ENCODE results near the gene DMRTB1.

DMRTB1 gene

DNA sequence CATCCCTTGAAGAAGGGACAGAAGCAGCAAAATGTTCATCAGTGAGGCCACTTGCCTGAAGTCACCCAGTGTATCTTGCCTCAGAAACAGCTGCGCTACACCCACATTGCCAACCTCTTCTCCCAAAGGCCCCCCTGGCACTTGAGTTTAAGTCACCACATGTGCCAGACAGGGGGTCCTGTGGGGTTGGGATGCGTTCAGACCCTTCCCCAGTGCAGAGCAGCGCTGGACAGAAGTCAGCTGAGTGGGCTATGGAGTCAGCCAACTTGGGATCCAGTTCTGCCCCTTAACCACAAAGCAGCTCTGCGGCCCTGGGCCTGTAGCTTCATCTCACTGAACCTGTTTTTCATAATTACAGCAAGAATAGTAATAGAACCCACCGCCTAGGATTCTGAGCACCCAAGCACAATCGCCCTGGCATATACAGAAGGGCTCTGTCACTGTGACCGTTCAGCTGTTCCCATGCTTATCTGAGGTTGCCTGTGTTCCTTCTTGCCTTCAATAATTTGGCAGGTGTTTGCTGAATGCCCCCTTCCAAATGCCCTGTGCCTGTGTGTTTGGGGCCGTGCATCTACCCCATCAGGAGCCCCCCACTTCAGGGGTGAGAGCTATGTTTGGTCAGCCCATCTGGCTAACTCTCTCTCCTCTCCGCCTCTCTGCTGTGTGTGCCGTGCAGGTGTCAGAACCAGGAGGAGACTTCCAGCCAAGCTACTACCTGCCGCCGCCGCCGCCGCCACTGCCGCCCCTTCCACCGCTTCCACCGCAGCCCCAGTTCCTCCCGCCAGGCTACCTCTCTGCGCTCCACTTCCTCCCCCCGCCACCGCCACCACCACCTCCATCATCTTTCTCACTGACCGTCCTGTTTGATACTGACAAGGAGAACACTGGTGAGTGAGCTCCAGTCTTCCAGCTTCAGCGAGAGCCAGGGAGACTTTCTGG, 5.0 kb downstream of the DMRTB1 start:
- DNase-seq (ENCODE audit: low read depth), result no peak

- no peak for DNase-seq (ENCODE audit: low read depth)
Measured at GRCh38 chr1:53465023-53465957, 6.1 kb downstream of the DMRTB1 start.

DNA sequence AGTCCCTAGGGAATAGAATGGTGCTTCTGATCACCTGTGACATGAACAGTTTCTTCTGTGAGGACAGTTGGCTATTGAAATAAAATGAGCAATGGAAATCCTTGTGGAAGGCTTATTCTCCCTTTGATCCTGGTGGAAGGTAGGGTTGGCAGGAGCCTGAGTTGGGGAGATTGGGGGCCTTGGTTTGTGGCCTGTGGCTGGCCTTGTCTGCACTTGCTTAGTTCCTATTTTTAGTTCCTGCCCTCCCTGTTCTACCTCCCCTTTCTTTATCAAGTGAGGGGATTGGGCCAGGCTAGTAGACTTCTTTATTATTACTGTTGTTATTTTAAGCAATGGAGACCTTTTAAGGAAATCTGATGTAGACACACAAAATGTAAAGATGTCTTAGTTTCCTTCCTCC, 8.2 kb downstream of the DMRTB1 start:
- no peak for DNase-seq (ENCODE audit: low read depth)

GRCh38 chr1:53468374-53468773, 9.2 kb downstream of the DMRTB1 start:
- no peak for DNase-seq (ENCODE audit: low read depth)

DNA sequence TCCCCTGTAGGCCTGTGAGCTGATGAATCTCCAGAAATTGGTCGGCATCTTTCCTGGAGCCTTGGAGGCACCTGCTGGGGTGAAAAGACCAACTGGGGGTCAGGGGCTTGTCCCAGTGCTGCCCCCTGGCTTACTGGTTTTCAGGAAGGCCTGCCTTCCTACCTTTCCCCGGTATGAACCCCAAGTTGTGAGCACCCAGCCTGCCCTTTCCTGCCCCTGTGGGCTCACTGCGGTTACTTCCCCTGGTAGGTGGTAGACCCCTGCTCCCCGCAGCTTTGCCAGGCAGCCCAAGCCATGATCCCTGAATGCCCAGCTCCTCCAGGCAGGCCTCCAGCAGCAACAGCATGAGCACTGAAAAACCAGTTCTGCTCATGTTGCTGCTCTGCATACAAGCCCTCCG, 10.2 kb downstream of the DMRTB1 start:
- DNase-seq (ENCODE audit: low read depth), result no peak

- DNase-seq (ENCODE audit: low read depth), result peak; percentile 59
Measured at GRCh38 chr1:53470155-53470554, 11.0 kb downstream of the DMRTB1 start.

DNA sequence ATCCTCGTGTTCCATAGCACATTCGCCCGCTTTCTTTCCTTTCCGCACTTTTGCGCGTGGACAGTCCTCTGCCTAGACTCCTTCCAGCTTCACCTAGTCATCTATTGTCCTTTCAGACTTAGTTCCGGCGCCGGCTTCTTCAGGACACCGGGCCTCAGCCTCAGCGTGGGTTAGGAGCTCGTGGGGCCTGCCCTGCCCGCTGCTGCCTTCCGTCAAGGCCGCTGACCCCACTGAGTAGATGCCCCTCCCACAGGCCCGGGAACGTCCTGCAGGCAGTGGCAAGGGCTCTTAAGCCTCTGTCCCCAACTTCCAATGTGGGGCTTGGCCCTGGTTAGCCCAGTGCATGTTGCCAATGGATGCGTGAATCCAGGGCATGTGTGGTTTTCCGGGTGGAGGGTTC, 11.4 kb downstream of the DMRTB1 start:
- no peak for DNase-seq (ENCODE audit: low read depth)

DNA sequence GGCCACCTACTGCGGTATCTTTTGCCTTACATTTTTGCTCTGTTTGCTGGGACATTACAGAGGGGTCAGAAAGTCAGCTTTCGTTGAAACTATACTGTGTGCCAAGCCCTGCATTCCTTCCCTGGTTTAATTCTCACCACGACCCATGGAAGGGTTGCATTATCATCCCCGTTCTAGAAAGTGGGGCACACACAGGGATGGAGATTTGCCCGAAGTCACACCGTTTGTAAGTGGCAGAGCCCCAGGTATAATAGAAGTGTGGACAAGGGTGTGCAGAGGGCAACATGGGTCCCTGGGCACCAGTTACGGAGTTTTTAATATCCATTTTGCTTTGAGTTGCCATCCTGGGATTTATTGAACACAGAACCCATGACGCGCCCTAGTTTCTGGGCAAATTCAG, 11.8 kb downstream of the DMRTB1 start:
- DNase-seq (ENCODE audit: low read depth), result no peak

DNA sequence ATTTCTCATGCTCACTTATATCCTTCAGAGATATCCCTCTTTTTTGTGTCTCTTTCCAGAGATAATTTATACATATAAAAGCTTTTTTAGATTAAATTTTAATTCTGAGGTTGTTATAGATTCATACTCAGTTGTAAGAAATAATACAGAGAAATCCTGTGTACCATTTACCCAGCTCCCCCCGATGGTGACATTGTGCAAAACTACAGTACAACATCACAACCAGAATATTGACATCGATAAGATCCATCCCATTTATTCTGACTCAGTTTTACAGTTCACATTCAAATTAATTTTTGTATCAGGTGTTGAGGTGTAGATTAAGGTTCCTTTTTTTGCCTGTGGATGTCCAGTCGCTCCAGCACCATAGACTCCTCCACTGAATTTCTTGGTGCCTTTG, 14.3 kb downstream of the DMRTB1 start:
- DNase-seq (ENCODE audit: low read depth), result no peak

DNA sequence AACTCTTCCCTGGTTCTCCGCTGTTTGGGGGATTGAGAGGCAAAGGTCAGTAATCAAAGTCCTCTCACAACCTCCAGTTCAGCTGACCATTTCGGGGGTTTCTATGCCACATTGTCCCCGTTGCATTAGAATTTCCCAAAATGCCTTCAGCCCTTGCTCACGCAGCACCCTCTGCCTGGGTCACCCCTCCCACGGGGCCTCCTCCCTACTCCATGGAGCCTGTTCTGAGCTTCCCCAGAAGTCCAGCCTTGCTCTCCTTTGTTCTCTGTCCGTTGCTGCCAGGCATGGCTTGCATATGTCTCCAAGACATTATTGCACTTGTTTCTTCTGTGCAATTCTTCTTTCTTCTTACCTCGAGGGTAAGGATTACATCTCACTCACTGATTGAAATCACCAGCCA, 16.5 kb downstream of the DMRTB1 start:
- DNase-seq (ENCODE audit: low read depth), result no peak

DNA sequence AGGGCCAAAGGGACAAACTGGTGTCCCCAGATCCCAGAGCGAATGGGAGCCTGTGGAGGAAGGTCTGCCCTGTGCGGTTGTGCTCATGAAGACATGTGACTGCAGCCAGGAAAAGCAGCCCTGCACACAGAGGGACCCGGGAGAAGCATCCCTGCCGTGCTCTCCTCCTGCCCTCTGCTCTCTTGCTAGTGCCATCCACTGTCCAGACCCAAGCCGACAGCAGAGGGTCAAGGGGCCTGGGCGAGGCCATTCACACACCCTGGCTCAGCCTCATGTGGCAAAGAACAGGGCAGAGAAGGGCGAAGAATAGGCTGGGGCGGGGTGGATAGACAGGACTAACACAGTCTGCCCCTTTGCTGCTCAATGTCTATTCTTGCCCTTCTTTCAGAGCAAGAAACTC, 17.4 kb downstream of the DMRTB1 start:
- no peak for DNase-seq (ENCODE audit: low read depth)

DNA sequence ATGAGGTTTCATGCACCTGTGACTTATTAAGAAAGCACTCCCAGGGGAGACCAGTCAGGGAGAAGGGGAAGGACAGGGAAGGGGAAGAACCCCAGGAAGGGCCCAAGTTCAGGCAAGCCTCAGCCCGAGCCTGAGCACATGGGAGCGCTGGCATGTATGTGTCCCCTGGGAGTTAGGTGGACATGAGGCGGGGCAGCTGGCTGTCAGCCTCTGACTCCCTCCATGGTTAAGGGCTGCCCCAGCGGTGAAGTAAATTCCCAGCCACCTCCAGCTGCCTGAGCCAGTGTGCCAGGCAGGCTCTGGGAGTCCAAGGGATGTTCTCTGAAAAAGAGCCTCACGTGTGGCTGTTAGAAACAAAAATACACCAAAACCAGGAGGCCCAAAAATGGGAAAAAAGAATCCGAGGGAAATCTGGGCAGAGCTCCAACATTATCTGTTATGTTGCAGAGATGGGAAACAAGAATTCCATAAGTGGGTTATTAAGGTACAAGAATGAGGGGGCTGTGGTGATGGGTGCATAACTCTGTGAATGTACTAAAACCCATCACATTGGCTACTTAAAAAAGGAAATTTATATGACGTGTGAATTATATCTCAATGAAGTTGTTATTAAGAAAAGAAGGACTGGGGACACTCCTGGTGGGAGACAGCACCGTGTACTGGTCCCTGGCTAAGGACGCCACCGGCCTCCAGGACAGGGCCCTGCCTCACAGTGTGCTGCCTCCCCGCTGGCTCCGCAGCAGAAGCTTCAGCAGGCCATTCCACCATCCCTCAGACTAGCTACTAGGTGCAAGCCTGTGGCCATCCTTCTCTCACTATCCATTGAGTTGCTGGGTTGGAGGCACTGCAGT, 18.7 kb downstream of the DMRTB1 start:
- DNase-seq (ENCODE audit: low read depth), result no peak

GRCh38 chr1:53478502-53478818, 19.3 kb downstream of the DMRTB1 start:
- DNase-seq (ENCODE audit: low read depth), result no peak

GRCh38 chr1:53480678-53481077, 21.5 kb downstream of the DMRTB1 start:
- no peak for DNase-seq (ENCODE audit: low read depth)

GRCh38 chr1:53481456-53481855, 22.3 kb downstream of the DMRTB1 start:
- no peak for DNase-seq (ENCODE audit: low read depth)

DNA sequence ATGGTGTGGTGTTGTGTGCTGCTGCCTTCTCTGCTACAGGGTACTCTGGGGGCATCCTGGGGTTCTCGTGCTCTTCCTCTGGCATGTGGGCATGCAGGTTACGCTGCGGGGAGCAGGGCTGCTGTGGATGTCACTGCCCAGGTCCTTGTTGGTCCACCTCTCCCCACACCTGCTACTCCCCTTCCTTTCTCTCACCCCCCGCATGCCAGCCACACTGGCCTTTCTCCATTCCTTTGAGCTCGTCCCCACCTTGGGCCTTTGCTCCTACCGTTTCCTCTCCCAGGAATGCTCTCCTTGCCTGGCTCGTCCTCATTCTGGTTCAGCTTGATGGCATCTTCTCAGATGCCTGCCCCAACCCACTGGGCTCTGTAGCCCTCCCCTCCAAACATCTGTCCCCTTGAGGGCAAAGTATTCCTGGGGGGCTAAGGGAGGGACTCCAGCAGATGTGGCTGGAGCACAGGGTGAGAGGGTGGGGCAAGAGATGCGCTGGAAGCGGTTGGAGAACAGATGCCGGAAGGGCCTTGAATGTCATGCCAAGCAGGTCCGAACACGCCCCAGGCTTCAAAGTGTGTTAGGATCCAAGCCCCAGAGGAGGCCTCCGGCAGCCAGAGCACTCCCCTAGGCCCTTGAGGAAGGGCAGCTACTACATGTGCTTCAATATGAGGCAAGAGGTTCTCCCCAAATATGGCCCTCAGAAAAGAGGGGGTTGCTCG, 23.4 kb downstream of the DMRTB1 start:
- DNase-seq (ENCODE audit: low read depth), result no peak

DNA sequence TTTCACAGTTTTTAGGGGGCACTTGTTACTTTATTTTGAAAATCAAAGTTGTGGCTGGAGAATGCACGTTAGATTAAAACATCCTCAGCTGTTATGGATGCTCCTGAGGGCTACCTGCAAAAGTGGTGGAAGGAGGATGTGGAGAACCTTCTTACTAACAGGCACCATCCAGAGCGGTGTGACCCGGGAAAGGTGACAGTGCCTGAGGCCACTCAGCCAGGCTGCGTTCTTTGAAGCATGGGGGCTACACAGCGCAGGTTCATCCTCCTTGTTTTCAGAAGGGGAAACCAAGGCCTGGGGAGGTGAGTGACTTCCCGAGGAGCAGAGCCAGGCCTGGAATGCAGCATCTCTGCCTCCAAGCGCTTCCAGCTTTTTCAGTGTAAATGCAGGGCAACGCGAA, 24.0 kb downstream of the DMRTB1 start:
- no peak for DNase-seq (ENCODE audit: low read depth)

GRCh38 chr1:53483656-53484055, 24.5 kb downstream of the DMRTB1 start:
- no peak for DNase-seq (ENCODE audit: low read depth)

DNA sequence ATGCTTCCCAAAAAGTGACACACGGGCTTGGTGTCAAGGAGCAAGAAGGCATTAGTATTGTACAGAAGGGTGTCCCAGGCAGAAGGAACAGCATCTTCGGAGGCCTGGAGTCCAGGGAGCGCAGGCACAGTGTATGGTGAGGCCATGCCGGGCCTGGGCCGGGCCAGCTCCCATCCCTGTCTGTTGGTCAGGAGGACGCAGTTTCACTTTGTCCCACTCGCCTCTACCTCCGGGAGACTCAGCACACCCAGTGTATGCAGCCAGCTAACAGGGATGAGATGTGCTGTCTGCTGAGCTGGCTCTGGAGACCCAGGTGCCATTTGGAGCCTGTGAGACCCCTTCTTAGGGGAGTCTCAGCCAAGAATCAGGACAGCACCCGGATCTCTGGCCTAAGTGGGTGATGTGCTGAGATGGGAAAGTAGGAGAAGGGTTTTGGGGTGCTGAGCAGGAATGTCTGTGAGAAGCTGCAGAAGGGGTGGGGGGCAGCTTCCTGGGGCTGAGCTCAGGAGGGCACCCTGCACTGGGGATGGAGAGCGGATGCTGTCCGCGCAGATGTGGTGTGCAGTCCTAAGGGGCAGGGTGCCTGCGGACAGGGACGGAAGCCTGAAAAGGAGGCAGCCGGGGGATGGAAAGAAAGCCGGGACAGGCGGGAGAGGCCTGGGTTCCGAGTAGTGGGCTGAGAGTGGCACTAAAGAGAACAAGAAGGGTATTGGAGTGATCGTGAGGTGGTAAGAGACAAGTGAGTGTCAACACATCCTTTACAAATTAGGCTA, 25.7 kb downstream of the DMRTB1 start:
- DNase-seq (ENCODE audit: low read depth), result no peak

DNA sequence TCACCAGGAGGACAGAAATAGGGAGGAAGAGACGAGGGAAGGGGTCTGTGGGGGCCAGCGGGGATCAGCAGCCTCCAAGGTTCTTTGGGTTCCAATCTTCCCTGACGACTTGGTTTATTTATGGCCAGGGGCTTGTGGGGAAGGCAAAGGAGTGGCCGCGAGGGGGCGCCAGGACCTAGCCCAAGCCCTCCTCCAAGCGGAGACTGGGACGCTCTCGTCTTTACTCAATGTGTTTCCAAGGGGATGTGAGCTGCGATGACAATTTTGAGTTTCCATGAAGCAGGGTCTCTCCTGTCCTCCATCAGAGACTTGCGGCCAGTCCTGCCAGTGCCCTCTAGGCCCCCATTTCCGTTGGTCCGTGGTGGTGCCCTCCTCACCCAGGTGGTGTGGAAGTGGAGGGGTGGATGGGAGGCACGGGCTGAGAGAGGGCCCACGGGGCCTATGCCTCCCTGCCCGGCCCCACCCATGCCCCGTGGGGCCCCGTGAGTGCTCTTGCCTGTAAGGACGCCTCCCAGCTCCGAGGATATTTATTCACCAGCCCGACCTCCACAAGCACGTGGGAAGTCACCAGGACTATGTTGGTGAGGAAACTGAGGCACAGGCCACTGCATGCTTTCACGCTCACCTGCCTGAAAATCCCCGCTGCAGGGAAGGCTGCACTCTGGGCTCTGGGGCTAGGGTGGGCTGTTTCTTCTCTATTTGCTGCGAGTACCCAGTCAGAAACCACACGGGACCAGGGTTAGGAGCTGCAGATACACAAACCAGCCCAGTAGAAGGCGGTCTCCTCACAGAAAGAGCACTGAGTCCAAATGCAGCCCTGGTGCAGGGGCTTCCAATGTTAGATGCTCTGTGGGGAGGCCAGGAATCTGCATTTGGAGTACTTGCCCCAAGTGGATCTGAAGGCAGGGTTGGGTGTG, 26.5 kb downstream of the DMRTB1 start:
- DNase-seq (ENCODE audit: low read depth), result peak; percentile 42
